HG02759 (cell line): Measurements from ENCODE around the gene PLLP.

ENCODE experiments used
- ATAC-seq: cut with Tn5 transposase; IDR thresholded peaks from one replicate; pipeline ENCODE4 v1.9.1; 2021; ENCODE audit warnings: mild to moderate bottlenecking, moderate library complexity; ENCODE audit not compliant: unreplicated experiment

Gene PLLP

DNA sequence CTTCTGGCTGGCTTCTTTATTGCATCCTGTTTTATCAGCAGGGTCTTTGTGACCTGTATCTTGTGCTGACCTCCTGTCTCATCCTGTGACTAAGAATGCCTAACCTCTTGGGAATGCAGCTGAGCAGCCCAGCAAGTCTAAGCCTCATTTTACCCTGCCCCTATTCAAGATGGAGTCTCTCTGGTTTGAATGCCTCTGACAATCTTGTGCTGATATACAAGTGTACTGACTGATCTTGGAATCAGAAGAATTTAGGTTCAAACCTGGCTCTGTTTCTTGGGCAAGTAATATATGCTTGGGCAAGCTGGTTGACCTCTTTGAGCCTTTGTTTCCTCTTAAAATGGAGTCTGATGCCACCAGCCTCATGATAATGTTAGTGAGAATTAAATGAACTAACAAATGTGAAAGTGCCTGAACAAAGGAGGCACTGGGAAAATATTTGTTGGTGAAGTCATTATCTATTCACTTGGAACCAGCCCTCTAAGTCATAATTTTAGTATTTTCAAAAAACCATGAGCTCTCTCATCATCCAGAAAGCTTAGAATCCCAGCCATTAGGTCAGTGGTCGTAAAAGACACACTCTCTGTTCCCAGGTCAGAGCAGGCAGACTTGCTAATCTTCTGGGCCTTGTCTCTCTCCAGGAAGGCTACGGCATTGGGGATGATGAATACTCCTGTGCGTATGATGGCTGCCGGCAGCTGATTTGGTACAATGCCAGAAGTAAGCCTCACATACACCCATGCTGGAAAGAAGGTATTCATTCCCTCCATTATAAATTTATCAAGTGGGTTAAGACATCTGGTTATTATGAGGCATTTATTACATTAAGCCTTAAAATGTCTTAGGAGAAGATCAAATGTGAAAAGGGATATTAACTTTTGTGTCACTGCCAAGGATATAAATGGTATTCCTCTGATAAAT, 57.5 kb downstream of the PLLP start:
- ATAC-seq: no peak

- ATAC-seq: no peak
Observed at GRCh38 chr16:57225978-57226377, 58.5 kb downstream of the PLLP start.

DNA sequence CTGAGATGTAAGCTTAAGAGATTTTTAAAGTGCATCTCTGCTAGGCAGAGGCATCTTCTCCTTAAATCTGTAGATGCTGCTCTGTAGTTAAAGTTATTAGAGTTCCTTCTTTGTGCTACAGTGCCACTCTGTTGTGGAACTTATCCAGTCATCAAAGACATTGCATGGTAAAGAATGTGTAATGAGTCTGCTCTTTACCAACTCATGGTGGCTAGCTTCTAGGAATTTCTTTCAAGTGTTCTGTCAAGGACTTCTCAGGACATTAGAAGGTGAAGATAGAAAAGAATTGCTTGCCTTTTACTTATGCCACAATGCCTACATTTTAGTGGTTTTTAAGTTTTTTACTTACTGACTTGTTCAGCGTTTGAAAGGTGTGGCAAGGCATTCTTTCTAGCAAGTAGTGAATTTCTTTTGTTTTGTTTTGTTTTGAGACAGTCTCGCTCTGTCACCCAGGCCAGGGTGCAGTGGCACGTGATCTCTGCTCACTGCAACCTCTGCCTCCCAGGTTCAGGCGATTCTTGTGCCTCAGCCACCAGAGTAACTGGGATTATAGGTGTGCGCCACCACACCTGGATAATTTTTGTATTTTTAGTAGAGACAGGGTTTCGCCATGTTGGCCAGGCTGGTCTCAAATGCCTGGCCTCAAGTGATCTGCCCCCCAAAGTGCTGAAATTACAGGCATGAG, 59.7 kb downstream of the PLLP start:
- no peak for ATAC-seq

DNA sequence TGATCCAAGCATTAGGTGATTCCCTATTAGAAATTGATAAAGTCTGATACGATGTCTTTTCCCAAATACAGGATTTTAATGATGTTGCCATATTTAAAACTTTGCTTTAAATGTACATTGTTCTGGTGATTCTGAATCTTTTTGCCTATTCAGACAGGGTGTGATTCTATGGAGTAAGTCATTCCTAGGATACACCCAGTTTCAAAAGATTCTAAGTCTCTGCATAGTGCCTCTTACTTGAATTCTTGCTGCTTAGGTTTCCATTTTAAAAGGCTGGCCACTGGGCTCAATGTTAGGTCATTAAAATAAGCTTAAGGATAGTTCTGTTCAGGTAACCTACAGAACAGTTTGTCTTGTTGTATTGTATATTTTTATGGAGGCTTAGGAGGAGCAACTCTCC, 61.4 kb downstream of the PLLP start:
- no peak for ATAC-seq

DNA sequence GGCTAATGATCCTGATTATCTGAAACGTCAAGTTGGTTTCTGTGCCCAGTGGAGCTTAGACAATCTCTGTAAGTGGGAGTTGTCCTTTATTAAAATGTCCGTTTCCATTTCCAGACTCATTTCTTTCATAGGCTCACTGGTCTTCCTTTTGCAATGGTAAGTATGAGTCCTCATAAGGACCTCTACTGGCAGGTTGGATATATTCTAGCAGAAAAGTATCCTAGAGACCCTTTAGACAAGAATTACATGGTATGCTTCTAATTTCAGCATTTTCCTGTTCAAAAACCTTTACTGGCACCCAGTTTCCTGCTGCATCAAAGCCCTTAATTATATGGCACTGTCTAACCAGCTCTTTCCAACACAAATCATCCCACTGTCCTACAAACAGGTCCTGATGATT, 67.5 kb downstream of the PLLP start:
- no peak for ATAC-seq

GRCh38 chr16:57213462-57213861, 71.0 kb downstream of the PLLP start:
- no peak for ATAC-seq

GRCh38 chr16:57209780-57210179, 74.7 kb downstream of the PLLP start:
- ATAC-seq: no peak

GRCh38 chr16:57208926-57209325, 75.5 kb downstream of the PLLP start:
- no peak for ATAC-seq
